MM.1S (cell line): ENCODE measurements around the gene DCX.

ENCODE experiments used
- DNase-seq: peaks from one replicate; pipeline ENCODE4 v3.0.0-alpha.2; 2015
- H2AFZ ChIP-seq: fragments of 300-600 bp; sonication (generic); 2 replicates; pipeline ENCODE4 v1.6.0; 2016; ENCODE audit warnings: antibody characterized with exemption, low read length
- H3F3A ChIP-seq: fragments of 300-600 bp; sonication (generic); 2 replicates; pipeline ENCODE4 v1.6.1; 2016; ENCODE audit warnings: mild to moderate bottlenecking, antibody characterized with exemption, low read length, moderate library complexity, mixed read lengths; ENCODE audit not compliant: insufficient read depth
- H3K27ac ChIP-seq: fragments of 300-600 bp; sonication (generic); 2 replicates; pipeline ENCODE4 v1.5.1; 2016; ENCODE audit warnings: mild to moderate bottlenecking, low read length
- H3K27me3 ChIP-seq: fragments of 300-600 bp; sonication (generic); replicated peaks from 2 replicates; pipeline ENCODE4 v1.6.0; 2016; ENCODE audit warnings: low read length; ENCODE audit not compliant: insufficient read depth
- H3K36me3 ChIP-seq: fragments of 300-600 bp; sonication (generic); replicated peaks from 2 replicates; pipeline ENCODE4 v1.6.1; 2016; ENCODE audit warnings: mild to moderate bottlenecking, low read length, mixed read lengths; ENCODE audit not compliant: insufficient read depth
- H3K4me1 ChIP-seq: fragments of 300-600 bp; sonication (generic); 2 replicates; pipeline ENCODE4 v1.6.1; 2016; ENCODE audit warnings: low read length, mixed read lengths
- H3K4me2 ChIP-seq: fragments of 300-600 bp; sonication (generic); 2 replicates; pipeline ENCODE4 v1.6.0; 2016; ENCODE audit warnings: low read depth, low read length
- H3K4me3 ChIP-seq: fragments of 300-600 bp; sonication (generic); 2 replicates; pipeline ENCODE4 v1.5.1; 2016; ENCODE audit warnings: low read length, mixed read lengths
- H3K79me2 ChIP-seq: fragments of 300-600 bp; sonication (generic); 2 replicates; pipeline ENCODE4 v1.6.1; 2016; ENCODE audit warnings: mixed run types, low read length, mixed read lengths
- H3K9ac ChIP-seq: fragments of 300-600 bp; sonication (generic); 2 replicates; pipeline ENCODE4 v1.6.1; 2016; ENCODE audit warnings: low read length, mixed read lengths
- H3K9me2 ChIP-seq: fragments of 300-600 bp; sonication (generic); replicated peaks from 2 replicates; pipeline ENCODE4 v1.6.1; 2016; ENCODE audit warnings: mild to moderate bottlenecking, low read length, mixed read lengths; ENCODE audit not compliant: insufficient read depth
- H3K9me3 ChIP-seq: fragments of 300-600 bp; sonication (generic); replicated peaks from 2 replicates; pipeline ENCODE4 v1.6.1; 2016; ENCODE audit warnings: mild to moderate bottlenecking, low read length, mixed read lengths; ENCODE audit not compliant: insufficient read depth
- H4K20me1 ChIP-seq: fragments of 300-600 bp; sonication (generic); 2 replicates; pipeline ENCODE4 v1.6.1; 2016; ENCODE audit warnings: mild to moderate bottlenecking, low read length, moderate library complexity, mixed read lengths; ENCODE audit not compliant: insufficient read depth
- EZH2 ChIP-seq: fragments of 300-600 bp; sonication (generic); optimal IDR thresholded peaks from 2 replicates; pipeline ENCODE3; 2017; ENCODE audit warnings: low read depth, mild to moderate bottlenecking, antibody characterized with exemption, low read length, mixed read lengths
- EZH2phosphoT487 ChIP-seq: fragments of 300-600 bp; sonication (generic); IDR thresholded peaks from 2 replicates; pipeline ENCODE4 v1.6.1; 2018; ENCODE audit warnings: antibody characterized with exemption, low read length
- TF ChIP-seq, protein P1 (sequence below): fragments of 300-600 bp; sonication (generic); IDR thresholded peaks from 2 replicates; pipeline ENCODE4 v1.5.1; 2016; ENCODE audit warnings: antibody characterized with exemption, low read length, mixed read lengths

DCX gene

DNA sequence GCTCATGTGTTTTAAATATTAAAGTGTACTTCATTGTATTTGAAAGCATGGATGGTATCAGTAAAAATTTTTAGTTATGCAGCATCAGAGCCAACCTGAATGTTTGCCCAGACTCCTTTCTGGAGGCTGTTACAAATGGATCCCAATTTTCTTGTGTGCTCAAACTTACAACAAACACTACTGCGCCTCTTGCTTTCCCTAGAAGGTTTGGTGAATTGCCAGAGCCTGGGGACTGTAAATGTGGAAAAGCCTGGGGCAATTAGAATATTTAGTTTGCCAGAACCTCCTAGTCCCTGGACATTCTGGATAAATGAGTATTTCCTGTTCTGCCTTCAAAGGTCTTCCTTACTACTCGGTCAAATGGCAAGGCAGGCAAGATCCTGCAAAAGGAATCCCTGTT, 146.5 kb downstream of the DCX start:
- Histone ChIP-seq H3K4me3 (no peak overlapping the region), H3K4me2 (no peak overlapping the region), H3K4me1 (peaks cover 9% of the 10 kb centered on the region), H3K9me2 (no peaks in the 10 kb centered on the region), H3K9me3 (no peaks in the 10 kb centered on the region), H4K20me1 (no peaks in the 10 kb centered on the region), H3F3A (peaks cover 9% of the 10 kb centered on the region), H3K9ac (no peak overlapping the region), H3K36me3 (no peaks in the 10 kb centered on the region), H2AFZ (no peak overlapping the region), H3K79me2 (no peaks in the 10 kb centered on the region), H3K27me3 (no peaks in the 10 kb centered on the region), H3K27ac (no peak overlapping the region)
- no peak for TF ChIP-seq EZH2
- TF ChIP-seq, protein P1, sequence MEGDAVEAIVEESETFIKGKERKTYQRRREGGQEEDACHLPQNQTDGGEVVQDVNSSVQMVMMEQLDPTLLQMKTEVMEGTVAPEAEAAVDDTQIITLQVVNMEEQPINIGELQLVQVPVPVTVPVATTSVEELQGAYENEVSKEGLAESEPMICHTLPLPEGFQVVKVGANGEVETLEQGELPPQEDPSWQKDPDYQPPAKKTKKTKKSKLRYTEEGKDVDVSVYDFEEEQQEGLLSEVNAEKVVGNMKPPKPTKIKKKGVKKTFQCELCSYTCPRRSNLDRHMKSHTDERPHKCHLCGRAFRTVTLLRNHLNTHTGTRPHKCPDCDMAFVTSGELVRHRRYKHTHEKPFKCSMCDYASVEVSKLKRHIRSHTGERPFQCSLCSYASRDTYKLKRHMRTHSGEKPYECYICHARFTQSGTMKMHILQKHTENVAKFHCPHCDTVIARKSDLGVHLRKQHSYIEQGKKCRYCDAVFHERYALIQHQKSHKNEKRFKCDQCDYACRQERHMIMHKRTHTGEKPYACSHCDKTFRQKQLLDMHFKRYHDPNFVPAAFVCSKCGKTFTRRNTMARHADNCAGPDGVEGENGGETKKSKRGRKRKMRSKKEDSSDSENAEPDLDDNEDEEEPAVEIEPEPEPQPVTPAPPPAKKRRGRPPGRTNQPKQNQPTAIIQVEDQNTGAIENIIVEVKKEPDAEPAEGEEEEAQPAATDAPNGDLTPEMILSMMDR = no peak
- TF ChIP-seq EZH2phosphoT487 = no peak
- DNase-seq = no peak

- H3K36me3 ChIP-seq = no peaks in the 10 kb centered on the region
- H3K4me1 ChIP-seq = no peaks in the 10 kb centered on the region
- no peak overlapping the region for H3K4me2 ChIP-seq
- H3K27me3 ChIP-seq = no peaks in the 10 kb centered on the region
- no peak overlapping the region for H3K4me3 ChIP-seq
- no peak overlapping the region for H3K9ac ChIP-seq
- no peaks in the 10 kb centered on the region for H3K9me2 ChIP-seq
- H2AFZ ChIP-seq = no peak overlapping the region
- no peaks in the 10 kb centered on the region for H4K20me1 ChIP-seq
- H3K79me2 ChIP-seq = no peaks in the 10 kb centered on the region
- H3K9me3 ChIP-seq = no peaks in the 10 kb centered on the region
- H3K27ac ChIP-seq = no peak overlapping the region
- TF ChIP-seq EZH2phosphoT487 (no peak), EZH2 (no peak)
- TF ChIP-seq, protein P1 = no peak
- H3F3A ChIP-seq = peaks cover under 1% of the 10 kb centered on the region; the same call in 1 of the 2 replicates
- DNase-seq = no peak
Observed at GRCh38 chrX:111264385-111264784, 147.6 kb downstream of the DCX start.

- H4K20me1 ChIP-seq = no peaks in the 10 kb centered on the region
- no peak overlapping the region for H2AFZ ChIP-seq
- H3K4me1 ChIP-seq = no peaks in the 10 kb centered on the region
Observed at GRCh38 chrX:111262086-111262485, 149.9 kb downstream of the DCX start.

More at GRCh38 chrX:111262086-111262485, 149.9 kb downstream of the DCX start:
- Histone ChIP-seq H3K9me3 (no peaks in the 10 kb centered on the region), H3F3A (no peaks in the 10 kb centered on the region), H3K9ac (no peak overlapping the region), H3K4me2 (no peak overlapping the region), H3K27me3 (no peaks in the 10 kb centered on the region), H3K9me2 (no peaks in the 10 kb centered on the region), H3K27ac (no peak overlapping the region), H3K36me3 (no peaks in the 10 kb centered on the region), H3K4me3 (no peak overlapping the region), H3K79me2 (no peaks in the 10 kb centered on the region)
- TF ChIP-seq EZH2 (no peak), EZH2phosphoT487 (no peak)
- TF ChIP-seq, protein P1 = no peak
- DNase-seq = no peak
